ENCODE data around the gene TMPRSS13. TPM values are rescaled to one million over a fixed set of nuclear protein-coding genes. Genes with fewer than 3 reads are reported as not detected.
A peak's percentile ranks its signal among the peaks of the same experiment; 100 is the strongest.

Gene TMPRSS13
- total RNA-seq, 1 experiment from 2014 or later, result 53.1 TPM

GRCh38 chr11:117855186-117855845 lies 73.9 kb downstream of the TMPRSS13 start:
- CTCF ChIA-PET, result interaction anchor here (0.6 to 1.3 kb wide), 2 partner anchors 92 to 152 kb away, joined by 4 to 5 read pairs; no protein-coding TSS in a partner anchor
- H3K9me3 ChIP-seq, result peaks cover 5% of the 10 kb centered on the region; the same call in 1 of the 2 replicates
- POLR2A ChIA-PET, result no interaction called here
- H3K4me1 ChIP-seq, result no peaks in the 10 kb centered on the region
- peak in 1 of 2 experiments; percentile 21 for DNase-seq
- no peak overlapping the region for H3K4me3 ChIP-seq (ENCODE audit: low read depth, low read length)
- intact Hi-C loops (cut with micrococcal nuclease; ENCODE audit: unreplicated experiment), result no loop called here
- peaks cover 4% of the 10 kb centered on the region; the same call in 1 of the 2 replicates for H3K27me3 ChIP-seq (replicated peaks; ENCODE audit: control insufficient read depth, insufficient read depth, low read length)
- Mint-ChIP-seq H3K4me1 (ENCODE audit: low read depth, unreplicated experiment) (no peaks in the 10 kb centered on the region), H3K4me3 (ENCODE audit: unreplicated experiment) (no peak overlapping the region), H3K27ac (ENCODE audit: unreplicated experiment) (no peak overlapping the region), H3K36me3 (ENCODE audit: insufficient read depth, unreplicated experiment) (no peaks in the 10 kb centered on the region), H3K27me3 (ENCODE audit: insufficient read depth, unreplicated experiment) (peaks cover 31% of the 10 kb centered on the region), H3K9me3 (ENCODE audit: unreplicated experiment) (peaks cover 13% of the 10 kb centered on the region)
- TF ChIP-seq, protein P1, sequence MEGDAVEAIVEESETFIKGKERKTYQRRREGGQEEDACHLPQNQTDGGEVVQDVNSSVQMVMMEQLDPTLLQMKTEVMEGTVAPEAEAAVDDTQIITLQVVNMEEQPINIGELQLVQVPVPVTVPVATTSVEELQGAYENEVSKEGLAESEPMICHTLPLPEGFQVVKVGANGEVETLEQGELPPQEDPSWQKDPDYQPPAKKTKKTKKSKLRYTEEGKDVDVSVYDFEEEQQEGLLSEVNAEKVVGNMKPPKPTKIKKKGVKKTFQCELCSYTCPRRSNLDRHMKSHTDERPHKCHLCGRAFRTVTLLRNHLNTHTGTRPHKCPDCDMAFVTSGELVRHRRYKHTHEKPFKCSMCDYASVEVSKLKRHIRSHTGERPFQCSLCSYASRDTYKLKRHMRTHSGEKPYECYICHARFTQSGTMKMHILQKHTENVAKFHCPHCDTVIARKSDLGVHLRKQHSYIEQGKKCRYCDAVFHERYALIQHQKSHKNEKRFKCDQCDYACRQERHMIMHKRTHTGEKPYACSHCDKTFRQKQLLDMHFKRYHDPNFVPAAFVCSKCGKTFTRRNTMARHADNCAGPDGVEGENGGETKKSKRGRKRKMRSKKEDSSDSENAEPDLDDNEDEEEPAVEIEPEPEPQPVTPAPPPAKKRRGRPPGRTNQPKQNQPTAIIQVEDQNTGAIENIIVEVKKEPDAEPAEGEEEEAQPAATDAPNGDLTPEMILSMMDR (IDR thresholded peaks at IDR 0.05; ENCODE audit: insufficient read depth in 1 of 2, low read depth in 1 of 2, low read length in 1 of 2, severe bottlenecking in 1 of 2, unreplicated experiment in 1 of 2), result no peak
- no TSS peak for BruUV-seq (replicated peaks)
- H3K36me3 ChIP-seq (ENCODE audit: control insufficient read depth, insufficient read depth, low read length), result no peaks in the 10 kb centered on the region

- Histone ChIP-seq H3K36me3 (ENCODE audit: control insufficient read depth, insufficient read depth, low read length) (no peaks in the 10 kb centered on the region), H3K4me3 (ENCODE audit: low read depth, low read length) (no peak overlapping the region), H3K9me3 (peaks cover 5% of the 10 kb centered on the region; the same call in 1 of the 2 replicates), H3K27me3 (replicated peaks; ENCODE audit: control insufficient read depth, insufficient read depth, low read length) (peaks cover 4% of the 10 kb centered on the region; the same call in 1 of the 2 replicates), H3K4me1 (no peaks in the 10 kb centered on the region)
- intact Hi-C loops (cut with micrococcal nuclease; ENCODE audit: unreplicated experiment), result no loop called here
- no peak overlapping the region for H3K4me3 Mint-ChIP-seq (ENCODE audit: unreplicated experiment)
- no peak overlapping the region for H3K27ac Mint-ChIP-seq (ENCODE audit: unreplicated experiment)
- no peaks in the 10 kb centered on the region for H3K36me3 Mint-ChIP-seq (ENCODE audit: insufficient read depth, unreplicated experiment)
- no peaks in the 10 kb centered on the region for H3K4me1 Mint-ChIP-seq (ENCODE audit: low read depth, unreplicated experiment)
- H3K9me3 Mint-ChIP-seq (ENCODE audit: unreplicated experiment), result peaks cover 13% of the 10 kb centered on the region
- H3K27me3 Mint-ChIP-seq (ENCODE audit: insufficient read depth, unreplicated experiment), result peaks cover 24% of the 10 kb centered on the region
- DNase-seq, result no peak
- BruUV-seq (replicated peaks), result no TSS peak
- TF ChIP-seq, protein P1 (IDR thresholded peaks at IDR 0.05; ENCODE audit: insufficient read depth in 1 of 2, low read depth in 1 of 2, low read length in 1 of 2, severe bottlenecking in 1 of 2, unreplicated experiment in 1 of 2), result no peak
- ChIA-PET CTCF (interaction anchor here (1.1 to 1.5 kb wide), 2 partner anchors 77 to 95 kb away, joined by 3 read pairs; partner anchors contain the start of gene TMPRSS13), POLR2A (no interaction called here)
Observed at GRCh38 chr11:117852309-117852708, 76.9 kb downstream of the TMPRSS13 start.

GRCh38 chr11:117851852-117852251 lies 77.3 kb downstream of the TMPRSS13 start:
- H3K27ac Mint-ChIP-seq (ENCODE audit: unreplicated experiment), result no peak overlapping the region
- peaks cover 20% of the 10 kb centered on the region for H3K27me3 Mint-ChIP-seq (ENCODE audit: insufficient read depth, unreplicated experiment)
- H3K27me3 ChIP-seq (replicated peaks; ENCODE audit: control insufficient read depth, insufficient read depth, low read length), result peaks cover 4% of the 10 kb centered on the region; the same call in 1 of the 2 replicates
- ChIA-PET CTCF (interaction anchor here (1.1 to 1.5 kb wide), 2 partner anchors 77 to 95 kb away, joined by 3 read pairs; partner anchors contain the start of gene TMPRSS13), POLR2A (no interaction called here)
- TF ChIP-seq, protein P1 (IDR thresholded peaks at IDR 0.05; ENCODE audit: insufficient read depth in 1 of 2, low read depth in 1 of 2, low read length in 1 of 2, severe bottlenecking in 1 of 2, unreplicated experiment in 1 of 2), result no peak
- peaks cover 5% of the 10 kb centered on the region; the same call in 1 of the 2 replicates for H3K9me3 ChIP-seq
- peaks cover 13% of the 10 kb centered on the region for H3K9me3 Mint-ChIP-seq (ENCODE audit: unreplicated experiment)
- no TSS peak for BruUV-seq (replicated peaks)
- no peak overlapping the region for H3K4me3 ChIP-seq (ENCODE audit: low read depth, low read length)
- intact Hi-C loops (cut with micrococcal nuclease; ENCODE audit: unreplicated experiment), result no loop called here
- no peaks in the 10 kb centered on the region for H3K36me3 ChIP-seq (ENCODE audit: control insufficient read depth, insufficient read depth, low read length)
- no peaks in the 10 kb centered on the region for H3K4me1 Mint-ChIP-seq (ENCODE audit: low read depth, unreplicated experiment)
- no peaks in the 10 kb centered on the region for H3K4me1 ChIP-seq
- H3K4me3 Mint-ChIP-seq (ENCODE audit: unreplicated experiment), result no peak overlapping the region
- DNase-seq, result peak in 1 of 2 experiments; percentile 24
- H3K36me3 Mint-ChIP-seq (ENCODE audit: insufficient read depth, unreplicated experiment), result no peaks in the 10 kb centered on the region

Measured in Caco-2 (cell line).